ENCODE data around the gene ATF6B.
"Not testable (repeated sequence)": the region's sequence is repeated elsewhere in the genome, so short reads cannot be mapped to it uniquely, and the experiment has no call there.

The ATF6B gene

GRCh38 chr6:32079566-32080290 is 48.3 kb downstream of the ATF6B start:
- no peak for DNase-seq

- DNase-seq, result no peak
These were observed 51.7 kb downstream of the ATF6B start for GRCh38 chr6:32076321-32076809.

- no peak for DNase-seq
These were observed 52.3 kb downstream of the ATF6B start for GRCh38 chr6:32075781-32076180.

- no peak for DNase-seq
These were observed 53.0 kb downstream of the ATF6B start for GRCh38 chr6:32074996-32075532.

- DNase-seq, result no peak
These were observed 54.4 kb downstream of the ATF6B start for GRCh38 chr6:32073613-32074012.

GRCh38 chr6:32073101-32073500 is 54.9 kb downstream of the ATF6B start:
- DNase-seq, result no peak

GRCh38 chr6:32070814-32071543 is 57.1 kb downstream of the ATF6B start:
- DNase-seq, result no peak

GRCh38 chr6:32069878-32070515 is 58.0 kb downstream of the ATF6B start:
- no peak for DNase-seq

- DNase-seq, result no peak
These were observed 58.6 kb downstream of the ATF6B start for GRCh38 chr6:32069460-32069859.

- no peak for DNase-seq
These were observed 59.2 kb downstream of the ATF6B start for GRCh38 chr6:32068867-32069266.

GRCh38 chr6:32068315-32068714 is 59.7 kb downstream of the ATF6B start:
- not testable (repeated sequence) for DNase-seq

- not testable (repeated sequence) for DNase-seq
These were observed 60.5 kb downstream of the ATF6B start for GRCh38 chr6:32067521-32067920.
